Chondrocyte (in vitro differentiated cells): ENCODE results near the gene NCAPG. TPM values are rescaled to one million over a fixed set of nuclear protein-coding genes. Genes with fewer than 3 reads are reported as not detected.
"Not testable (repeated sequence)": the region's sequence is repeated elsewhere in the genome, so short reads cannot be mapped to it uniquely, and the experiment has no call there.

Source experiments
- DNase-seq: peaks from one replicate; pipeline ENCODE4 v3.0.0; 2021; ENCODE audit warnings: mixed read lengths, low spot score
- H3K27ac Mint-ChIP-seq: one replicate; pipeline ENCODE4 v1.8.0; 2021; ENCODE audit warnings: mild to moderate bottlenecking, moderate library complexity, mixed read lengths; ENCODE audit not compliant: unreplicated experiment
- H3K27me3 Mint-ChIP-seq: 2 replicates; pipeline ENCODE4 v1.8.0; 2021; ENCODE audit warnings: low read depth, mixed read lengths
- H3K36me3 Mint-ChIP-seq: 2 replicates; pipeline ENCODE4 v1.8.0; 2021; ENCODE audit warnings: low read depth, mixed read lengths
- H3K4me1 Mint-ChIP-seq: 2 replicates; pipeline ENCODE4 v1.8.0; 2021; ENCODE audit warnings: low read depth, mild to moderate bottlenecking, mixed read lengths
- H3K4me3 Mint-ChIP-seq: one replicate; pipeline ENCODE4 v1.8.0; 2021; ENCODE audit warnings: mild to moderate bottlenecking, moderate library complexity, mixed read lengths; ENCODE audit not compliant: unreplicated experiment
- H3K9me3 Mint-ChIP-seq: 2 replicates; pipeline ENCODE4 v1.8.0; 2021; ENCODE audit warnings: low read depth, mixed read lengths
- total RNA-seq: library from RNA; stranded (reverse); gene quantifications from 3 replicates; pipeline ENCODE4 v1.2.1, GENCODE V29; 2021
- TF ChIP-seq, protein P1 (sequence below): fragments of 200-600 bp; sonication (generic); IDR thresholded peaks from 2 replicates; pipeline ENCODE4 v1.5.0; 2021; ENCODE audit warnings: antibody characterized with exemption, mild to moderate bottlenecking, moderate library complexity

The NCAPG gene
- total RNA-seq, 1 donor from 2014 or later = 6.4 TPM

DNA sequence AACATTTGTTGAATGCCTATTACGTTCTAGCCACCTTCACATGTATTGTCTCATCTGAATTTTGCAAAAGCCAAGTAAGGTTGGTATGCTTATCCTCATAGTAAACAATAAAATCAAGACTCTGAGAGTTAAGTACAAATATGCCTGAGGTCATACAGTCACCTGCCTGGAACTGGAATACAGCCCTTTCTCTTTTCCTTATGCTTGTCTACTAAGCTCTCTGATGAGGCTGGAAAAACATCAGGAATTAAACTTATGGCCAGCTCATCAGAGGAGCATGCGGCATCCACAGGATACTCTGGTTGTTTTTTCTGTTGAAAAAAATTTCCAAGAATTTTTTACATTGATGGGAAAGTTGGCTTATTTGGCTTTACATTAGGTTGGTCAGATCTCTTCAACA lies 35.5 kb downstream of the NCAPG start:
- H3K4me1 Mint-ChIP-seq = peaks cover 18% of the 10 kb centered on the region
- no peak for DNase-seq
- peaks cover 7% of the 10 kb centered on the region for H3K36me3 Mint-ChIP-seq
- H3K4me3 Mint-ChIP-seq = no peak overlapping the region
- TF ChIP-seq, protein P1, sequence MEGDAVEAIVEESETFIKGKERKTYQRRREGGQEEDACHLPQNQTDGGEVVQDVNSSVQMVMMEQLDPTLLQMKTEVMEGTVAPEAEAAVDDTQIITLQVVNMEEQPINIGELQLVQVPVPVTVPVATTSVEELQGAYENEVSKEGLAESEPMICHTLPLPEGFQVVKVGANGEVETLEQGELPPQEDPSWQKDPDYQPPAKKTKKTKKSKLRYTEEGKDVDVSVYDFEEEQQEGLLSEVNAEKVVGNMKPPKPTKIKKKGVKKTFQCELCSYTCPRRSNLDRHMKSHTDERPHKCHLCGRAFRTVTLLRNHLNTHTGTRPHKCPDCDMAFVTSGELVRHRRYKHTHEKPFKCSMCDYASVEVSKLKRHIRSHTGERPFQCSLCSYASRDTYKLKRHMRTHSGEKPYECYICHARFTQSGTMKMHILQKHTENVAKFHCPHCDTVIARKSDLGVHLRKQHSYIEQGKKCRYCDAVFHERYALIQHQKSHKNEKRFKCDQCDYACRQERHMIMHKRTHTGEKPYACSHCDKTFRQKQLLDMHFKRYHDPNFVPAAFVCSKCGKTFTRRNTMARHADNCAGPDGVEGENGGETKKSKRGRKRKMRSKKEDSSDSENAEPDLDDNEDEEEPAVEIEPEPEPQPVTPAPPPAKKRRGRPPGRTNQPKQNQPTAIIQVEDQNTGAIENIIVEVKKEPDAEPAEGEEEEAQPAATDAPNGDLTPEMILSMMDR = no peak
- H3K27ac Mint-ChIP-seq = peak overlapping the region; percentile 58
- H3K27me3 Mint-ChIP-seq = no peaks in the 10 kb centered on the region
- H3K9me3 Mint-ChIP-seq = no peaks in the 10 kb centered on the region

- DNase-seq, H3K4me3 Mint-ChIP-seq, H3K9me3 Mint-ChIP-seq, H3K27me3 Mint-ChIP-seq, H3K36me3 Mint-ChIP-seq, H3K27ac Mint-ChIP-seq: not testable (repeated sequence)
- peaks cover 25% of the 10 kb centered on the region for H3K4me1 Mint-ChIP-seq
These were observed 39.5 kb downstream of the NCAPG start for GRCh38 chr4:17850295-17850694.

DNA sequence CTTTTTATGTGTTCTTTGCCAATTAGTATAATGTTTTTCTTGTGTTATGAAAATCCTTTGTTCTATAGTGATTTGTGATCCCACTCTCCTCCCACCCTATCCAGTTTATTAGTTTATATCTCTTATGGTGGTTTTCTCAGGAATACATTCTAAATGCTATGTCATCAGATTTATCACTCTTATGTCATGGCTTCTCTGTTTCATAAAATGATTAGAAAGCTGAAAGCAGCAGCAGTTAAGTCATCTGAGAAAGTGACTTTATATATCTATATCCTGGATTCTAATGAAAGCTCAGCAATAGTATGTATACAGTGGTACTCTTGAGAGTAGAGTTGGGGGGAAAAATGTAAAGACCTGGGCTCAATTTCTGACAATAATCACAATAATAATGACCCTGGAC lies 41.2 kb downstream of the NCAPG start:
- TF ChIP-seq, protein P1 = no peak
- peaks cover 6% of the 10 kb centered on the region for H3K36me3 Mint-ChIP-seq
- H3K4me3 Mint-ChIP-seq = no peak overlapping the region
- H3K9me3 Mint-ChIP-seq = no peaks in the 10 kb centered on the region
- peaks cover 11% of the 10 kb centered on the region for H3K4me1 Mint-ChIP-seq
- H3K27me3 Mint-ChIP-seq = no peaks in the 10 kb centered on the region
- H3K27ac Mint-ChIP-seq = no peak overlapping the region
- no peak for DNase-seq

DNA sequence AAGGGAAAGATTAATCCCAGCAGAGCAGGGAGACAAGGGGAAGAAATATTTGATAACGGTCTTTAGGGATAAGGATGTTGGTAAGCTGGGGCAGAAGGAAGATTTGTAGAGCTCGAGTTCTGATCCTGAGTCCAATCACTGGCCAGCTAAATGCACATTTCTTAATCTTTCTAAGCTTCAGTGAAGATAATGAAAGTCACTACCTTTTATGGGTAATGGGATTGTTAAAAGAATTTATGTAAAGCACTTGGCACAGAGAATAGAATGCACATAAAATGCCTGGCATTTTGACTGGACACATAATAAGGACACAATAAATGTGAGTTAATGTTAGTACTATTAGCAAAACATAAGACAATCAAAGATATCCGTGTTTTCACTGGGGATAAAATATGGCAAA lies 43.3 kb downstream of the NCAPG start:
- Mint-ChIP-seq H3K27me3 (no peaks in the 10 kb centered on the region), H3K27ac (no peak overlapping the region), H3K36me3 (peaks cover 6% of the 10 kb centered on the region), H3K4me1 (peaks cover 8% of the 10 kb centered on the region), H3K4me3 (no peak overlapping the region), H3K9me3 (peaks cover 4% of the 10 kb centered on the region)
- TF ChIP-seq, protein P1 = no peak
- no peak for DNase-seq

DNA sequence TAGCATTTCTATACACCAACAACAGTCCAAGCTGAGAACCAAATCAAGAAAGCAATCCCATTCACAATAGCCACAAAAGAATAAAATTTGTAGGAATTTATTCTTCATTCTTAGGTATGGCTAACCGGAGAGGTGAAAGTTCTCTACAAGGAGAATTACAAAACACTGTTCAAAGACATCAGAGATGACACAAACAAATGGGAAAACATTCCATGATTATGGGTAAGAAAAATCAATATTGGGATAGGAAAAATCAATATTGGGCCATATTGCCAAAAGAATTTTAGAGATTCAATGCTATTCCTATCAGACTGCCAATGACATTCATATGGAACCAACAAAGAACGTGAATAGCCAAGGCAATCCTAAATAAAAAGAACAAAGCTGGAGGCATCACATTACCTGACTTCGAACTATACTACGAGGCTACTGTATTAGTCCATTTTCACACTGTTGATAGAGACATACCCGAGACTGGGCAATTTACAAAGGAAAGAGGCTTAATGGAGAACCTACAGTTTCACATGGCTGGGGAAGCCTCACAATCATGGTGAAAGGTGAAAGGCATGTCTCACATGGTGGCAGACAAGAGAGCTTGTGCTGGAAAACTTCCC lies 49.1 kb downstream of the NCAPG start:
- Mint-ChIP-seq H3K4me1 (no peaks in the 10 kb centered on the region), H3K4me3 (no peak overlapping the region), H3K27me3 (no peaks in the 10 kb centered on the region), H3K9me3 (peaks cover 26% of the 10 kb centered on the region), H3K27ac (no peak overlapping the region), H3K36me3 (peaks cover 17% of the 10 kb centered on the region)
- TF ChIP-seq, protein P1 = no peak
- DNase-seq = no peak

GRCh38 chr4:17861906-17862305 lies 51.1 kb downstream of the NCAPG start:
- not testable (repeated sequence) for DNase-seq, H3K27me3 Mint-ChIP-seq, H3K27ac Mint-ChIP-seq, H3K4me3 Mint-ChIP-seq, H3K4me1 Mint-ChIP-seq
- Mint-ChIP-seq H3K9me3 (peaks cover 26% of the 10 kb centered on the region), H3K36me3 (peaks cover 17% of the 10 kb centered on the region)
